HG02642 (cell line): Measurements from ENCODE around the gene ARHGAP42.
A peak's percentile ranks its signal among the peaks of the same experiment; 100 is the strongest.

ENCODE experiments used
- ATAC-seq: cut with Tn5 transposase; IDR thresholded peaks from one replicate; pipeline ENCODE4 v1.9.1; 2021; ENCODE audit warnings: mild to moderate bottlenecking; ENCODE audit not compliant: unreplicated experiment, poor library complexity

The ARHGAP42 gene

DNA sequence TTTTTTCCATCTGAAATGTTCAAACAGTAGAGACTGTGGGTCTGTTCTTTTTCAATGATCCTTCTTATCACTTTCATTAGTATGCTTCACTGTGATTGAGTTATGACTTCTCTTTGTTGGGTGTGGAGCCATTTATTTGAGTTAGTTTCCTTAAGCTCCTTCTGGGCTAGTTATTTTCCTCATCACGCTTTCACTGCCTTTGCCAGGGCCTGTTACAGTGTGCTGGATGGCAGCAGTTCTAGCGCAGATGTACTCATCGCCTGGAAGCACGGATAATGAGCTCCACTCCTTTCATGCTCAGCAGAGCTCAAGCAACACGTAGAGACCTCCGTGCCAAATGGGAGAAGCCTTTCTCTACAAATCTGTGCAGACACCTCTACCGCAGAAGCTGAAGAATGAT lies 7.0 kb upstream of the ARHGAP42 start:
- no peak for ATAC-seq

DNA sequence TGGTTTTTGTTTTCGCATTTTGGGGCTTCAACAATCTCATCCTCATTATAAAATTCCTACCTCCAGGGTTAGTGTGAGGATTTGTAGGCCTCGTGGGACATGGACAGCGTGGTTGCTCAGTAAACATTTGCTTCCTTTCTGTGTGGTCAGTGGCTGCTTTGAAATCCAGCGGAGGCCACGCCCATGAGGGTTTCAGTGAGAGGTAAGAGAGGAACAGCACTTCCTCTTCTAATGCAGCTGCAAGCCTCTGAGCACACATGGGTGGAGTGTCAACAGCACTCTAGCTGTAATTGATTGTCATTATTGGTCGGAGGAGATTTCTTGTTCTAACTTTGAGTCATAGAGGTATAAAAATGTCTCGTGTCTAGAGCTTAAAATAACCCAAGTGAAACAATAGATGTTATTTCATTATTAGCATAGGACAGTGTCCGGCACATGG lies 6.0 kb upstream of the ARHGAP42 start:
- peak; percentile 99 for ATAC-seq

DNA sequence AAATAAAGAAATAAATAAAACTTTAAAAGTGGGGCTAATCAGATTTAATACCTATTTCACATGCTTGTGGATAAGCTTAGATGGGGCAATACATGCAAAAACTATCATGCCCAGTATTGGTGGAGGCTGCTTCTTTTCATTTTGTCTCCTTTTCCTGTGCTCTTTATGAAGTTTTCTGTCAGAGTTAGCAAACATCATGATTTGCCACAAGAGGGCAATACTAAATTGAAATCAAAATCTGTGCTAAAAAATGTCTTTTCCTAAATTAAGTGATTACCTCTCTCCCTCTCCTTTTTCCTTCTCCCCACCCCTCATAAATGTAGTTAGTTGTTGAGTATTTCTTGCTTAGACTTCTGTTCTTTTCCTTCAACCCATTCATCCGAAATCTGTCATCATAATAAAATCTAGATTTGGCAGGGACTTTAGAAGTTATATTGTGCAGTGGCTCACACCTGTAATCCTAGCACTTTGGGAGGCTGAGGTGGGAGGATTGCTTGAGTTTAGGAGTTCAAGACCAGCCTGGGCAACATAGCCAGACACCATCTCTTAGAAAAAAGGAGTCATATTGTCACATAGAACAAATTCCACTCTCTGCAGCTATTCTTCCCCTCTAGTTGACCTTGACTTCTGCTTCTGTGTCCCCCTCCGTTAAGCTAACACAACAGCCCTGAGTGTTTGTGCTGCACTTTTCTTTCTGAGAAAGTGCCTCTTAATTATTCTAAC lies 4.7 kb upstream of the ARHGAP42 start:
- ATAC-seq = no peak

DNA sequence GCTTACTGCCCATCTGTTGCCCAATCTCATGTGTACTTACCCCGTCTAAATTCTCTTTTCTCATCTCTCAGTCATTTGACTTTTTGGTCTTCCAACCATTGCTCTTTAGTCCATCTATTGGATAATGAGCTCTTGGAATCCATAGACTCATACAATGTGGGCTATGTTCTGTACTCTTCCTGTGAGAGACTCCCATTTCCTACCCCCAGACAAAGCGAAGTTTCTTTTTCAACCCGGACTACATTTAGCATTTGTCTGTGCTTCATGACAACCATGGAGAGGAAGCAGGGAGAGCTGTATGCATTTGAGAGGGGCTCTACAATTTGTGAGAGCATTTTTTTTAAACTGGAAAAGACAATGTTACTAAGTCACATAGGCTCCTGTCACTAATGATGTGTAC lies 4.0 kb upstream of the ARHGAP42 start:
- no peak for ATAC-seq

DNA sequence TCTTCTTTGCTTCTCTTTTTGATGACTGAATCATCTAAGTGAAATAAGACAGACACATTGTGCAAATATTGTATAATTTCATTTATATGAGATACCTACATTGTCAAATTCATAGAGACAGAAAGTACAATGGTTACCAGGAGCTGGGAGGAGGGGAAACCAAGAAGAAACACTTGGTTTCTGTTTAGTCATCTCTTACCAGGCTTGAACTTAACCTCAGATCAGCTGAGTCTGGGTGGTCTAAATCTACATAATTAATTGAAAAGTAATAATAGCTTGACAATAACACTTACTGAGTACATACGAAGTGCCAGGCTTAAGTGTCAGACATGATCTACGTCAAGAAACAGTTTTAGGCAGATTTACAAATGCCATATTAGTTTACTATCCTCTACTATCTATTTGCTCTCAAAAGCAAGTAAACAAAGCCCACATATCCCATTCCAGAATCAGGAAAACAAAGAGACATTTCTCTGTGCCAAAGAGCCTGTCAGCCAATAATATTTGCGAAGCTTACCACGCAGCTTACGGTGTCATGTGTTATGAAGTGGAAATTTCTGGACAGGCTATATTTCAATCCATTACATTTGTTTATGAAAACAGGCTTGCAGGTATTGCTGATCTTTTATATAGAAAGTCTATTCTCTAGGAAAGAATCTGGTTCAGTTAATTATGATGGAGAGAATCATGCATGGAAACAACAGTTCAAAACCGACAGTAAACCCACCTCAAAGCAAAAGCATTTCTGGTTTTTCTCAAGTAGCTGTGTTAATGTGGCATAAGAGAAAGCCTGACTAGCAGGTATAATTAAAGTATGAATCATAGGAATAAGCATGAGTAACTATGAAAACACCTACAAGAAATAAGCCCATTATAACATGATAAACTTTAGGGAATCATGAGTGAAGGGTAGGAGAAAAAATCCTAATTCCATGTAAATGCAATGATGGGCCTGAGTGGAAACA lies 2.7 kb upstream of the ARHGAP42 start:
- peak; percentile 26 for ATAC-seq

DNA sequence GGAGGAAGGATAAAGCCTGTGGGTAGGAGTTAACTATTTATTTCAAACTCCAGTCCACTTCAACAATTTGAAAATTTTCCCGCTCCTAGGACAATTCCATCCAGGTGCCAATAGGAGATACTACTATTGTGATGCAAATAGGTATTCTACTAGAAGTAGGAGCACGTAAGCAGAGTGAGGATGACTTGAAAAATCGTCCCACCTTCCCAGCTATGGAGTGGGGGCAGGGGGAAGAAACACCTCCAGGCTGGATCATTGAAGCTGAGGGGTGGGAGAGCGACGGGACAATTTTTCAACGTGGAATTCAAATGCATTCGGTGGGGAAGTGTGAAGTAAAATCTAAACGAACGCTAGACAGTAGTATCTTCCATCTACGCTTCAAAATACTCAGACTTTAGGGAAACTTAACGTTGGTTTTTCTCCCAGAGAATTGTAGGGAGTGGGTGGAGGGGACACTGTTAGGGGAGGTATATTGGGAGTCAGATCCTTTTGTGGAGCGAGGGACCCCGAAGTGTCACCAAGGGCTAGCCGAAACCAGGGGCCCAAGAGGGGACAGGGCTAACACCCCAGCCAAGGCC lies 523 bp upstream of the ARHGAP42 start:
- no peak for ATAC-seq

DNA sequence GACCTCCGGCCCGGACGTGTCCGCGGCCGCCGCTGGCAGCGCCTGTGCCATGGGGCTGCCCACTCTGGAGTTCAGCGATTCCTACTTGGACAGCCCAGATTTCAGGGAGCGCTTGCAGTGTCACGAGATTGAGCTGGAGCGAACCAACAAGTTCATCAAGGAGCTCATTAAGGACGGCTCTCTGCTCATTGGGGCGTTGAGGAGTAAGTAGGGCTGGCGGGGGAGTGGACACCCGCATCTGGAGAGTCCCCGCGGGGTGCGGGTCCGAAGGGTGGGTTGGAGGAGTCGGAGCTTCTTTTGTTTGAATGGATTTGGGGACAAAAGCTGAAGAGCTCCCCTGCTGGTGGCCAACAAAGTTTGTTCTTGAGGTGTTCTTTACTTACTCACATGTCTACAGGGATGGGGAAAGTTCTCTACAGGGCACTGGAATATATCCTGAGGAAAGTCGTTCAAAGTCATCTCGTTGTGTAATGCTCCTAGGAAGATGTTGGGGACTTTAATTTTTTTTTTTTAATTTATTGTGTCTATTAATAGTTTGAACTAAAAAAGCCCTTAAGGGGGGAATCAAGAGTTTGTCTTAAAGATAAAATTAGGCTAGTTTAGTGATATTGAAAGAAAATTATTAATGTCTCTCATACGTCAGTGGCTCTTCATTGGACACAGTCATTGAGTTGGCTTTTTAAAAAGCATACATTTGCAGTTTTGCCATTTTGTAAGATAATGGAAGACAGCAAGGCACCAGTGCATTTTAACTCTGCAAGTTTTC lies 725 bp downstream of the ARHGAP42 start:
- peak; percentile 73 for ATAC-seq

DNA sequence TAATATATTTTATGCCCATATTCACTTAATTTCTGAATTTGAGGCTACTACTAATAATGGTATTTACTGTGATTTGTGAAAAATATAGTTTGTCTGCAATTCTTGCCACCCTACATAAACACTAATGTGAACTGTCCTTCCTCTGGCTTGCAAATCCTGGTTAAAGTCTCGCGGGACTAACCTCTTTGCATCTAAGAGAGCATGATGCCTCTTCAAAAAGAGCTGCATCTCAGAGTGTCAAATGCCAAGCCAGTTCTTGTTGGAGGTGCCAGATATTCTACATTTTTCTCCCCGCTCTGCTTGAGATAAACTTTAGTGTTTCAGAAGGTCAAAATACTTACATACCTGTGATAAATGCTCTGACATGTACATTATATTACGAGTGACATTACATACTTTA lies 2.1 kb downstream of the ARHGAP42 start:
- no peak for ATAC-seq

DNA sequence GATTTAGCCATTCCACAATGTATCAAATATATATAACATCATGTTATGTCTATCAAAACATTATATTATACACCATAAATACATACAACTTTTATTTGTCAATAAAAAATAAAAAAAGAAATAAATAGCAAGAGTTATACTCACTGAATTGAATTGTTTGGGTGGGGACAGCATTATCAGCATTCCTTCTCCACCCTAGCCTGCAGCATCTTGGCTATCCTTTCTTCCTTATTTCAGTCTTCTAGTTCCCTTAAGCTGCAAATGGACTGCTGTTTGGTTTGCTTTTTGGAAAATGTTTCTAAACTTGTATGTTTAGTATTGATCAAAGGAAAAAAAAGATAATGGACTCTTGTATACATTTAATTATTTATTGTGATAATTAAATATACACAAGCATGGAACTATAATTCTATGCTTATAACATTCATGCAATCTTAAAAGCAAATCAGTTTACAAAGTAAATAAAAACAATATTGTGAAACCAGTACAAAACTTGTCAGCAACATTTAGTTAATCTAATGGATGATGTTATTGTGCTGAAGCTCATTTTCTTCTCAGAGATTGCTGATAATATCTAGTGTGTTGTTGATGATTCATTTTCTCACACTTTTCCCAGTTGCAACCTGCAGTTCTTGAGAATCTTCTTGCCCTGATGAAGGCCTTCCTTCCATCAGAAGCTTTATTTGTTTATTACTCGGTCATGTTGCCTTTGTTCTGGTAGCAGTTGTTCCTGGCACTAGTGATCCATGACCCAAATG lies 5.0 kb downstream of the ARHGAP42 start:
- no peak for ATAC-seq

DNA sequence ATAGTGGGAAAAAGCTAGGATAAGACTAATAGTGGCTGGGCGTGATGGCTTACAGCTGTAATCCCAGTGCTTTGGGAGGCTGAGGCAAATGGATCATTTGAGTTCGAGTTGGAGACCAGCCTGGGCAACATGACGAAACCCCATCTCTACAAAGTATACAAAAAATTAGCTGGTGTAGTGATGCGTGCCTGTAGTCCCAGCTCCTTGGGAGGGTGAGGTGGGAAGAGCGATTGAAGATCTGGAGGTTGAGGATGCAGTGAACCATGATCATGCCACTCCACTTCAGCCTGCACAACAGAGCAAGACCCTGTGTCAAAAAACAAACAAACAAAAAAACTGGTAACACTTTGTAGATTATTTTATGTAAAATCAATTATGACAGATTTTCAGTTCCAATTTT lies 8.8 kb downstream of the ARHGAP42 start:
- ATAC-seq = no peak

DNA sequence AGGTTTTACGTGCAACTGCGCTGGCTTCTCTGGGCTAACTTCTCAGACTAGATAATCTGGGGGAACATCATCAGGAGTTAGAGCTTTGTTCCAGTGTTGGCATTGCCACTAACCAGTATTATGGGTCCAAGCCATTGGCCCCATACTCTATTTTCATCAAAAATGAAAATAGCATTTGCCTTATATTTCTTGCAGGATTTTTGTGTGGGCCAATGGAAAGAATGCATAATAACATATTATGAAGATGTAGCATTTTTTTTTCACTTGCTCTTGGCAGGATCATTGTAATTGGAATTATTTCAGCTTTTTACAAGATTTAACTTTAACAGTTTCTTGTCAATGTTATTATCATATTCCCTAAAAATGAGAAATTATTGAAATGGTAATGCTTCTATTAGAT lies 16.1 kb downstream of the ARHGAP42 start:
- ATAC-seq = no peak

DNA sequence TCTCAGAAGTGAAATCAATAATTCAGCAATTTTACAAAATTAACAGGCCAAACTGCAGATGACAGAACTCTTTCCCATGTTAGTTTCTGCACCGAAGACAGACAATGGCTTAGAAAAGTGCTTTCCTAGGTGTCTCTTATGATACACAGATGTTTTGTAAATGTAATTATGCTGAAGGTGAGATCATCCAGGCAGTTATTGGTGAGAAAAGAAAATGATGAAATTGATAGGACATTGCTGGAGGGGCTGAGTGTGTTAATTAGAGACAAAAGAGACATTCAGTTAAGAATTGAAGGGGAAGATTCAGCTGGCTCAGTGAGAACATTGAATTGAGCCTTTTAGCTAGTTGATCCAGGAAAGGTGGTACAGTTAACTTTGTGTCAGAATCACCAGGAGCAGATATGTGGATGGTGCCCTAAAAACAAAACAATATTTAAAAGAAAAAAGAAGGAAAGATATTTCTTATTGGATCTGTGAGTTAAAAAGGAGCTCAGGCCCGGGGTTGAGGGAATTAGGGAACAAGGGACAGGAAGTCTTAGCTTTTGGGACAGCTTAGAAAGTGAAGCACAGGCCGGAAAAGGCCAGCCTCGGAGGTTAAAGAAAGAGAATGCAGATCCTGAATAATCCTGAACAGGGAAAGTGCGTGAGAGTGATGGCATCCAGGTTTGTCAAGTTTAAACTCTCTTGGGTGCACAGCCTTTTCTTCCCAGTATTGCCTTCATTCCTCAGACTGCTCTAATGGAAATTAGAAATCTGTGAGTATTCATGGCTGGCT lies 16.9 kb downstream of the ARHGAP42 start:
- no peak for ATAC-seq

DNA sequence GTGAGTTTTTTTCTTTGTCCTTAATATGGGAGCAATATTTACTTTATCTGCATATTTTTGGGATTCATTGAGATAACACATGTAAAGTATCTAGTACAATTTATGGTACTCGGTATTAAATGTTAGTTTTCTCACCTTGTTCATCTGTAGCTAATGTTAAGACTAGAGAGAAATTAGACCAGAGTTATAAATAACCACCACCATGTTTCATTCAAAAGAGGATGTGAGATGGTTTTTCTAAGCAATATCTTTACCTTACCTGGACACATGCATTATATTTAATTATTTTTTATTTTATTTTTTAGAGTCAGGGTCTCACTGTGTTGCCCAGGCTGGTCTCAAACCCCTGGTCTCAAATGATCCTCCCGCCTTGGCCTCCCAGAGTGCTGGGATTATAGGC lies 18.4 kb downstream of the ARHGAP42 start:
- no peak for ATAC-seq

DNA sequence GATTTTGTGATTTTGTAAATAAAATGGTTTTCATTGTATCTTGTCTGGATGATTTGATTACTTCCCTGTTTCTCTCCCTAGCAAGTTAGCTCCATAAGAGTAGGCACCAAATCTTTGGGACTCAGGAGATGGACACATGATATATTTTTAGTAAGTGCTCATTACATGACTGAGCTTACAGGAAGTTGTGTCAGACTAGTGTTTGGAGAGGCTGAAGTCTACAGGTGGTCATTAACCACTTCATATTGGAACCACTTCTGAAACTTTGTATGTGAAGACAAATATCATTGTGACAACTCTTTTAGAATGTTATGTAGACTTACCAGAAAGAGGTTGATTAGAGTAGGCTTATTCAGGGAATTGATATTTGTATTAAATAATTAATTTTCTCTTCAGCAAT lies 19.1 kb downstream of the ARHGAP42 start:
- no peak for ATAC-seq

DNA sequence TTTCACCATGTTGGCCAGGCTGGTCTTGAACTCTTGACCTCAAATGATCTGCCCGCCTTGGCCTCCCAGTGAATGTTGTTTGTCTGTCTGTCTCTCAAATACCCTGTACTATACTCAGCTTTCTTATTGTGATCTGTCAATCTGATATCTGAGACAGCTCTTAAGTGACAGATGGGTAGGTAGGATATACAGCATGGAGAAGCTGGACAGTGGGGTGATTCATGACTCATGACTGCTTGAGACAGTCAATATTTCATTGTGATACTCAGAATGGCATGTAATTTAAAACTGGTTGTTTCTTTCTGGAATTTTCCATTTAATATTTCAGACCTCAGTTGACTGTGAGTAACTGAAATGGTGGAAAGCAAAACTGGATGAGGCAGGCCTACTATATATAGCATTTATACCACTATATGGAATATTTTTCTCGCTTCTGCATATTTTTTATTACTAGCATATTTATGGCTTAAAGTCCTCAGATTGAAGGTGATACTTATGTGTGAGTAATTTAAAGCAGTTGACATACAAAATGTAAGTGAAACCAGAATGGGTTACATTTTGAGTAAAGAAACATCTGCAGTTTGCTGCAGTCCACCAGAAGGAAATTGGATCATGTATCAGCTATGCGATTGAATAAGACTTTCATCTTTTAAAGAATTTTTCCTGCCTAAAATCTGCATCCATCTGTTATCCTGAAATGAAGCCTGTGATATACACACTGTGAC lies 22.3 kb downstream of the ARHGAP42 start:
- ATAC-seq = peak; percentile 76

DNA sequence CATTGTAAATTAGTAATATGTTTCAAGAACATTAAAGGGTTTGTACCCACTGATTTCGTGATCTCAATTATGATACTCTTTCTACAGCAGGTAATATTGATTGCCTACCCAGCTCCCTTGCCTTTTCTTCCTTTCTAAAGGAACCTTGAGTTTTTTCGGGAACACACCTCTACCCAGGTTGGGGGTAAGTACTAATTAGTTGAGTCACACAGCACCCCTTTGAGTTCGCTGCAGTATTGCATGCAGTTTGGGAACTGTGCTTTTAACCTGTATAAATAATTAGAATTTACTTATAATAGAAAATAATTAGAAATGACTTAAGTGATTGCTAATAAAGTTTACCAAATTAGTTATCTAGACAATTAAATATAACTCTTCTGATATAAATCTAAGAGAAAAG lies 24.9 kb downstream of the ARHGAP42 start:
- ATAC-seq = no peak

DNA sequence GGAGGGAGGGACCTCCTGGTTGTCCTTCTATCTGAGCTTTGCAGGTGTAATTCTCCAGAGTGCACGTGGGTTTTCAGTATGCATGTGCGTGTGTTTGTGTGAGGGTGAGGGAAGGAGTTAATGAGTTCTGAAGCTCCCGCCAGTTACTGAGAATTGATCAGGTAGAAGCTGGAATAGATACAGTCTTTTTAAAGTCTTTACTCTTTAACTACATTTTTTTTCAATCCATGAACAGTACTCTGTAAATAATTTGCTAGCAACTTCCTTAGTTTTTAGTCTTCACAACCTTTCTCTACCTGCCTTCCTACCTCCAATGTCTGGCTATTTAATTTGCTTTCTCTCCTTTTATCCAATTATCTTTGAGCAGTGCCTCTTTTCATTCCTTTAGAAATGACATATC lies 25.5 kb downstream of the ARHGAP42 start:
- ATAC-seq = no peak

DNA sequence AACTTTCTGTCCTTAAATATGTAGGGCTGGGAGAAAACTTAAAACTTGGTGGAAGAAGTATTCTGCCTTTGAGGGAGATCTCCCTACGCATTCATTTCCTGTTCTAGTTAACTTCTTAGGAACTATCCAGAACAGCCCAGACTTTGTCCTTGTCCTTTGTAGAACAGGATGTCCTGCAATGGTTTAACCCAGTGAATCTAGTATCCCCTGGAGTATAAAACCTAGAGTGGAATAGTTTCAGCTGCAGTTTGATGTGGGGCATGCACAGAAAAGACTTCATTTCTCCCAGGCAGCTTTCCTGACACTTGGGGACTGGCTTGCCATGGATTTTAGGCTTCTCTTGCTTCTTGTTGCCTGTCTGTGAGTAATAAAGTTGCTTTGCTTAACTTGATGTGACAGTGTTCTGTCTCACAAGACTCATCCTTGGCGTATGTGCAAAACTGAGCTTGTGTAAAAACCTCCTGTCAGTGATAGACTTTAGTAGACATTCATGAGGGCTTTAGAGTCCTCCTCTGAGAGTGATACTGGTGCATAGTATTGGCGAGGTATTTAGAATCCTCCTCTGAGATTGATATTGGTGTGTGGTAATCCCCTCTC lies 28.2 kb downstream of the ARHGAP42 start:
- ATAC-seq = no peak
